Measurements from ENCODE around the gene GDF7. TPM values are rescaled to one million over a fixed set of nuclear protein-coding genes. Genes with fewer than 3 reads are reported as not detected.

Gene GDF7
- total and polyA plus RNA-seq, 10 of the 15 experiments (the other 5 are each of a cell fraction or from before 2014, with no cell fraction given): 0.02 to 0.11 (median 0.04) TPM; not detected in 1

DNA sequence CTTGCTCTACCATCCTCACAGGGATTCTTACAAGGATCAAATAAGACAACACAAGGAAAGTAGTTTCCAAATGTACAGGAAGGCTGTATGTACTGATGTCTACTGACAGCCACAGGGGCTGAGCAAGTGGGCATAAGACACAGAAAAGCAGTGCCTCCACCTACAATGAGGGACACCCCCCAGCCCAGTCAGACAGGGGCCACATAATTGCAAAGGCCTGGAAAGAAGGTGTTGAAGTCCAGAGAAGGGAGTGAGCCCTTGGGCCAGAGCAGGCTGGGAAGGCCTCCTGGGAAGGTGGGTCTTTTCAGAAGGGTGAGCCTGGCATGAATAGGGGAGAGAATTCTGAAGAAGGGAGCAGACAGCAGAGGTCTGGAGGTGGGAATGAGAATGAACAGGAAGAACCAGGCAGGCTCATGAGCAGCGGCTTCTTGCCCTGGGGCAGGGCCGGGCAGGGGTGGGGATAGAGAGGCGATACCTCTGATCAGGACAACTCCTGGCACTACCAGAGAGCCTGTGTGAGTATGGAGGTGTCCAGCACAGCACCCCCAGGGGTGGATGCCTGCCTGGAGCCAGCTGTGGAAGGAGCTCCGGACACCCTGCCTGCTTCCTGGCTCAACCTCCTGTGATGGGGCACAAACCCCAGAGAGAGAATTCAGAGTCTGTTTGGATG lies 46.1 kb upstream of the GDF7 start:
- SMC1A ChIA-PET (ENCODE audit: uncharacterized antibody, unreplicated experiment): no interaction called here
- Histone ChIP-seq H2AFZ (ENCODE audit: control insufficient read depth, low read depth, low read length) (no peak overlapping the region), H3K4me3 (no peak overlapping the region), H3K9me3 (replicated peaks; ENCODE audit: control insufficient read depth, insufficient read depth, low read length) (no peaks in the 10 kb centered on the region), H3K27me3 (replicated peaks in 1 of 2; ENCODE audit: control insufficient read depth in 2 of 2, insufficient read depth in 2 of 2, low read length in 1 of 2) (no peaks in the 10 kb centered on the region), H4K20me1 (ENCODE audit: control insufficient read depth, insufficient read depth) (no peaks in the 10 kb centered on the region), H3K4me2 (ENCODE audit: control insufficient read depth, insufficient read depth) (no peak overlapping the region), H3K4me1 (ENCODE audit: control insufficient read depth, insufficient read depth, low read length) (no peaks in the 10 kb centered on the region), H3K9ac (ENCODE audit: control insufficient read depth, insufficient read depth, low read length) (no peak overlapping the region), H3K36me3 (ENCODE audit: control insufficient read depth in 2 of 2, insufficient read depth in 2 of 2, low read length in 1 of 2) (no peaks in the 10 kb centered on the region), H3K79me2 (ENCODE audit: control insufficient read depth, insufficient read depth, low read length) (no peaks in the 10 kb centered on the region), H3K27ac (ENCODE audit: control insufficient read depth, insufficient read depth) (no peak overlapping the region)
- POLR2A ChIA-PET: no interaction called here
- intact Hi-C loops (cut with micrococcal nuclease; ENCODE audit: unreplicated experiment) (no loop called here), in situ Hi-C loops (cut with MboI) (no loop called here)
- RAD21 ChIA-PET (ENCODE audit: unreplicated experiment): no interaction called here
- ATAC-seq (no peak), FAIRE-seq (no peak), DNase-seq (ENCODE audit: low read depth, low spot score) (no peak)
- 61% methylated on average over 4 of the region's 4 CpGs for WGBS (ENCODE audit: insufficient coverage, insufficient replicate concordance, low lambda C conversion rate, missing lambda C conversion rate)
- TF ChIP-seq CREM (IDR thresholded peaks at IDR 0.05; ENCODE audit: low read depth) (no peak), RAD21 (IDR thresholded peaks at IDR 0.05; ENCODE audit: insufficient read depth, low read depth, low read length) (no peak), JUND (IDR thresholded peaks at IDR 0.05; ENCODE audit: low read depth, low read length) (no peak), MEF2B (IDR thresholded peaks at IDR 0.05; ENCODE audit: partially characterized antibody, poor library complexity, severe bottlenecking) (no peak), IKZF1 (conservative IDR thresholded peaks at IDR 0.05) (no peak), ZZZ3 (IDR thresholded peaks at IDR 0.05; ENCODE audit: control insufficient read depth, insufficient read length, low read depth) (no peak), ZNF274 (IDR thresholded peaks at IDR 0.05; ENCODE audit: insufficient read depth, insufficient read length) (no peak)
- TF ChIP-seq, protein P1, sequence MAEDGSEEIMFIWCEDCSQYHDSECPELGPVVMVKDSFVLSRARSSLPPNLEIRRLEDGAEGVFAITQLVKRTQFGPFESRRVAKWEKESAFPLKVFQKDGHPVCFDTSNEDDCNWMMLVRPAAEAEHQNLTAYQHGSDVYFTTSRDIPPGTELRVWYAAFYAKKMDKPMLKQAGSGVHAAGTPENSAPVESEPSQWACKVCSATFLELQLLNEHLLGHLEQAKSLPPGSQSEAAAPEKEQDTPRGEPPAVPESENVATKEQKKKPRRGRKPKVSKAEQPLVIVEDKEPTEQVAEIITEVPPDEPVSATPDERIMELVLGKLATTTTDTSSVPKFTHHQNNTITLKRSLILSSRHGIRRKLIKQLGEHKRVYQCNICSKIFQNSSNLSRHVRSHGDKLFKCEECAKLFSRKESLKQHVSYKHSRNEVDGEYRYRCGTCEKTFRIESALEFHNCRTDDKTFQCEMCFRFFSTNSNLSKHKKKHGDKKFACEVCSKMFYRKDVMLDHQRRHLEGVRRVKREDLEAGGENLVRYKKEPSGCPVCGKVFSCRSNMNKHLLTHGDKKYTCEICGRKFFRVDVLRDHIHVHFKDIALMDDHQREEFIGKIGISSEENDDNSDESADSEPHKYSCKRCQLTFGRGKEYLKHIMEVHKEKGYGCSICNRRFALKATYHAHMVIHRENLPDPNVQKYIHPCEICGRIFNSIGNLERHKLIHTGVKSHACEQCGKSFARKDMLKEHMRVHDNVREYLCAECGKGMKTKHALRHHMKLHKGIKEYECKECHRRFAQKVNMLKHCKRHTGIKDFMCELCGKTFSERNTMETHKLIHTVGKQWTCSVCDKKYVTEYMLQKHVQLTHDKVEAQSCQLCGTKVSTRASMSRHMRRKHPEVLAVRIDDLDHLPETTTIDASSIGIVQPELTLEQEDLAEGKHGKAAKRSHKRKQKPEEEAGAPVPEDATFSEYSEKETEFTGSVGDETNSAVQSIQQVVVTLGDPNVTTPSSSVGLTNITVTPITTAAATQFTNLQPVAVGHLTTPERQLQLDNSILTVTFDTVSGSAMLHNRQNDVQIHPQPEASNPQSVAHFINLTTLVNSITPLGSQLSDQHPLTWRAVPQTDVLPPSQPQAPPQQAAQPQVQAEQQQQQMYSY (CRISPR knock-in tag; IDR thresholded peaks at IDR 0.05): no peak
- TF ChIP-seq, protein P2, sequence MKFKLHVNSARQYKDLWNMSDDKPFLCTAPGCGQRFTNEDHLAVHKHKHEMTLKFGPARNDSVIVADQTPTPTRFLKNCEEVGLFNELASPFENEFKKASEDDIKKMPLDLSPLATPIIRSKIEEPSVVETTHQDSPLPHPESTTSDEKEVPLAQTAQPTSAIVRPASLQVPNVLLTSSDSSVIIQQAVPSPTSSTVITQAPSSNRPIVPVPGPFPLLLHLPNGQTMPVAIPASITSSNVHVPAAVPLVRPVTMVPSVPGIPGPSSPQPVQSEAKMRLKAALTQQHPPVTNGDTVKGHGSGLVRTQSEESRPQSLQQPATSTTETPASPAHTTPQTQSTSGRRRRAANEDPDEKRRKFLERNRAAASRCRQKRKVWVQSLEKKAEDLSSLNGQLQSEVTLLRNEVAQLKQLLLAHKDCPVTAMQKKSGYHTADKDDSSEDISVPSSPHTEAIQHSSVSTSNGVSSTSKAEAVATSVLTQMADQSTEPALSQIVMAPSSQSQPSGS (IDR thresholded peaks at IDR 0.05; ENCODE audit: low read length): no peak
- CTCF ChIA-PET: interaction anchor here (1.1 kb wide), 1 partner anchor 95 kb away, joined by 3 read pairs; no protein-coding TSS in a partner anchor
- no TSS peak for BruUV-seq (replicated peaks)
